Measurements from ENCODE around the gene FUT7.
A peak's percentile ranks its signal among the peaks of the same experiment; 100 is the strongest.
"Not testable (repeated sequence)": the region's sequence is repeated elsewhere in the genome, so short reads cannot be mapped to it uniquely, and the experiment has no call there.

FUT7 gene

GRCh38 chr9:137065336-137065967 is 33.6 kb upstream of the FUT7 start:
- no peak for DNase-seq

- no peak for DNase-seq
Observed at GRCh38 chr9:137064880-137065164, 32.9 kb upstream of the FUT7 start.

- DNase-seq, result no peak
Observed at GRCh38 chr9:137064027-137064879, 32.4 kb upstream of the FUT7 start.

- DNase-seq, result no peak
Observed at GRCh38 chr9:137063311-137064026, 31.6 kb upstream of the FUT7 start.

DNA sequence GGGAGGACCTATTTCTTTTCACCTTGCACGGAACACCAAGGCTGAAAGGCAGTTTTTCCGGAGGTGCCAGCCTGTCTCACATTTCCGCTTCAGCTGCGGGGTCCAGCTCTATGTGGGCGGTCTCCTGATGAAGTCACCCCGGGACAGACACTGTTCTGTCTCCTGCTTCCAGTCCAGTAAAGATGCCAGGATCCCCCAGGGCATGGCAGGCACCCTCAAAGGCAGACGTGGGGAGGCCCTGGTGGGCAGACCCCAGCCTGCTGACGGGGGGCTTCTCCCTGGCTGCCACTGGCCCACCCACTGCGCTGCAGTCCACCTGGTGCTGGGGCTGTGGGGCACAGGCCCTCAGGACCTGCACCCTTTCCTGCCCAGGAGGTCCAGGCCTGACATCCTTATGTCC is 30.9 kb upstream of the FUT7 start:
- not testable (repeated sequence) for DNase-seq

GRCh38 chr9:137062384-137062783 is 30.5 kb upstream of the FUT7 start:
- no peak for DNase-seq

DNA sequence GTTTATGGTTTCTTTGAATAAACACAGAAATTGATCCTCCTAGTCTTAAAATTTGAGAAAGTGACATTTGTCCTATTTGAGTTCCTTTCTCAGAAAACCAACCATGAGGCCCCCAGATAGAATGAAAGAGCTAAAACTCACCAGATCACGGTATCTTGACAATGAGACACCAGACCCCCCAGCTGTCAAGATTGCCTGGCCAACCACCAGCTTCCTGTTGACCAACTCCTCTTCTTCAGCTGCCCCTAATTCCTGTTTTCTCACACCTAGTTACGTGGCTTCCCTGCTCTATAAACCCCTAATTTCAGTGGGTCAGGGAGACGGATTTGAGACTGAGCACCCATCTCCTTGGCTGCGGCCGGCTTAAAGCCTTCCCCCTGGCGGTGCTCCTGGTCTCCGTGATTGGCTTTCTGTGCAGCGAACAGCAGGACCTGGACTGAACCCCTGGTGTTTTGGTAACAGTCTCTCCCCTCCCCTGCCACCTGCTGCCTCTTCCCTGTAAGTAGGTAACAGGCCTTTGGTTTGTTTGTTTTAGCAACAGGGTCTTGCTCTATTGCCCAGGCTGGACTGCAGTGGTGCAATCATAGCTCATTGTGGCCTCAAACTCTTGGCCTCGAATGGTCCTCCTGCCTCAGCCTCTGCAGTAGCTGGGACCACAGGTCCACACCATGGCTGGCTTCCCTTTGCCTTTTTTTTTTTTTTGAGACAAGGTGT is 26.8 kb upstream of the FUT7 start:
- DNase-seq, result no peak

- DNase-seq, result no peak
Observed at GRCh38 chr9:137057545-137057944, 25.7 kb upstream of the FUT7 start.

GRCh38 chr9:137056739-137057415 is 25.0 kb upstream of the FUT7 start:
- DNase-seq, result no peak

DNA sequence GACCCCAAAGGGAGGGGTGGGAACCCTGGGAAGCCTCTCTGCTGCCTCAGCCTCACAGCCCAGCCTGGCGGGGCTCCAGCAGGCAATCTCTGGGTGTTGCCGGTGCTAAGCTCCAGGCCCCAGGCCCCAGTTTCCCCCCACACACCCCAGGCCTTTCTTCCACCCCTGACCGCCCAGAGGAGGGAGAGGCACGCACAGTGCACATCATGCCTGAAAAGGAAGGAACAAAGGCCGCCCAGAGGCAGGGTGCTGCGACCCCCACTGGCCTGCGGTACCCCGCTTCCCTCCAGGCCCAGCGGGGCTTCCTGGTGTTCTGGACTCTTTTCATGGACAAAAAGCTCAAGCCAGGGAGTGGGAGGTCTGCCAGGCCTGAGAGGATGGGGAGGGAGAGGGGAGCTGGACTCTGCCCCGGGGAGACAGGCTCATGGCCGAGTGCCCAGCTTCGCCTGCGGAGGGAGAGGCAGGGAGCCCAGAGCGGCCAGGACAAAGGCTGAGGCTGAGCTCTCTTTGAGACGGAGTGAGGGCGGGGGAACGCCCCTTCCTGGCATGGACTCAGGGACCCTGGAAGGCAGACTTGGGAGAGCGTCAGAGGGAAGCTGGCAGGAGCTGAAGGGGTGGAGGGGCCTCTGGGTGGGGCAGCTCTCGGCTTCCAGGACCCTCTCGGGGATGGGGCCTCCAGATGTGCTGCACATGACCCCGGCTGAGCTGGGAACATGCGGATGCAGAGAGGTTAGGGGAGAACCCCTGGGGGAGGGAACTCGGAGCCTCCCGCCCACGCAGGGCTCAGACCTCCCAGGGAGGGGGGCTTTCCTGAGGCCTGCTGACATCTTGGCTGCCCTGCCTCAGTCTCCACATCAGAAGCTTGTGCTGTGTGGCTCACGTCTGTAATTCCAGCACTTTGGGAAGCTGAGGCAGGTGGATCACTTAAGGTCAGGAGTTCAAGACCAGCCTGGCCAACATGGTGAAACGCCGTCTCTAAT is 23.8 kb upstream of the FUT7 start:
- DNase-seq, result no peak

DNA sequence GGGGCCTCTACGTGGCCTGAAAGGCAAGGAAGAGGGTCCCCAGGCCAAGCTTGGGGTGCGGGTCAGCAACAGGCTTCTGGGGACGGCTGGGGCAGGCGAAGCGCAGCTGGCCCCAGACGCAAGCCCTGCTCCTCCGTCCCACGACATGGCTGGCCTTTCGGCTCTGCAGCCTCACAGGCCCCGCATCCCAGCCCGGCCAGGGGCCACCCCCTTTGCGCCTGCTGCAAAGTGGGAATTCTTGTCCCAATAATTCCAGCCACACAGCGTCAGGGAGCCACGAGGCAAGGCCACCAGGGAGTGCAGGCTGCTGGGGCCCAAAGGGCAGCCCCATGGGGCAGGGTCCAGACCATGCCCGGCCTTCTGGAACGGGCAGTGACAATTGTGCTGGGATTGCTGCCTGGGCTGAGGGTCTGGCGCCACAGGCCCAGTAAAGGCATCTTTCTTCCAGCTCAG is 23.1 kb upstream of the FUT7 start:
- DNase-seq, result no peak

- peak; percentile 36 for DNase-seq
Observed at GRCh38 chr9:137053944-137054931, 22.4 kb upstream of the FUT7 start, which contains the start of gene ENTPD2. Gene ENTPD2, minus strand, starts transcription at chr9:137054061. Its CDS starts 64 bp downstream, at chr9:137053997.

- no peak for DNase-seq
Observed at GRCh38 chr9:137052998-137053943, 21.4 kb upstream of the FUT7 start.

- no peak for DNase-seq
Observed at GRCh38 chr9:137052293-137052692, 20.4 kb upstream of the FUT7 start.

- DNase-seq, result no peak
Observed at GRCh38 chr9:137051145-137051724, 19.3 kb upstream of the FUT7 start.

DNA sequence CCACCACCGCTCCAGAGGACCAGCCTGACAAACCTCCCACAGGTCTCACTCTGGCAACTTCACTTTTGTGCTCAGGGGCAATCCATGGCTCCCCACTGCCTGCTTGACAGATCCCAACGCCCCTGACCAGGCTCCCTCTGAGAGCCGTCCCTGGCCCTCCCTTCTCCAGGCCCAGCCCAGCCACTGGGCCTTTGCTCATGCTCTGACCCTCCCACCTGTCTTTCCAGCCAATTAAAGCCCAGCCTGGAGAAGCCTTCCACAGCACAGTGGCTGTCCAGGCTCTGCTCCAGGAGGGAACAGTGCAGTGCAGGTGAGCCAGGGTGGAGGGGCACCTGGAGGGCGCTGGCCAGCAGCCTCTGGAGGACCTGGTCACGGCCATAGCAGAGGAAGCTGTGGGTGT is 18.7 kb upstream of the FUT7 start:
- DNase-seq, result no peak

- DNase-seq, result peak; percentile 24
Observed at GRCh38 chr9:137049544-137050449, 17.9 kb upstream of the FUT7 start.
